HG03571 (cell line): ENCODE measurements around the gene KCNK5.

Source experiments
- ATAC-seq: cut with Tn5 transposase; IDR thresholded peaks from one replicate; pipeline ENCODE4 v1.9.1; 2021; ENCODE audit not compliant: unreplicated experiment

Gene KCNK5

DNA sequence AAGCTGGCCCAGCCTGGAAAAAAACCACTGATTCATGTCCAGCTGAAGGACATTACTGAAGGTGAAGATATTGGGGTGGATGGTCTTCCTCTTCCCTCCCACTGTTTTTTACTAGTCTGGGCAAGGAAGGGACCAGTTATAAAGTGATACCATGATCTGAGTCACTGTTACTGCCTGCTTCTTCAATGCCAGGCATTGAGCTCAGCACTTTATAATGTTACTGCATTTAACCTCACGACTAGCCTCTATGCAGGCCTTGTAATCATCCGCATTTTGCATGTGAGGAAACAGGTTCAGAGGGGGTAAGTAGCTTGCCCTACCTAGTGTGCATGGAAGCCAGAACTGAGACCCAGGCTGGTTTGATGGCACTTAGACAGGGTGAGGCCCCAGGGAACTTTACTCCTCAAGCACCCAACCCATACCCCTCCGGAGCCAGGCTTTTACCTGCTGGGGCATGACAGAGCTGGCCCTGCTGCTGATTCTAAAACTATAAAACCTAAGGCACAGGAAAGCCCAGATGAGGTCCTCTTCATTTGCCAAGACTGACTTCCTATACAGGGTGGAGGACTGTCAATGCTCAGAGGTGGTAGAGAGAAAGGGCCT is 11.0 kb upstream of the KCNK5 start:
- no peak for ATAC-seq

GRCh38 chr6:39239527-39240154 is 10.4 kb upstream of the KCNK5 start:
- ATAC-seq, result no peak

DNA sequence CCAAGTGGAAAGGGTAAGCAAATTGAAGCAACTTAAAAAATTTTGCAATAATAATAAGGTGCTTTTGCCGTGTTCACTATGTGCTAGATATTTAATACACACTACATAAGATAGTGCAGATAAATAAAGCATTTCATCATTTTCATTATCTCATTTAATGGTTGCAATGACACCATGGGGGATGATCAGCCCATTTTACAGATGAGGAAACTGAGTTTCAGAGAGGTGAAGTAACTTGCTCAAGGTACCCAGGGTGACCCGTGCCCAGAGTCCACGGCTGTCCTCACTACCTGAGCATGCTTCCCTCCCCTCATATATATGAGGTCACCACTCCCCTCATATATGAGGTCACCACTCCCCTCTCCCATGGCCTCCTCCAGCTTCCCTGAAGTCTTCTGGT is 7.5 kb upstream of the KCNK5 start:
- no peak for ATAC-seq

DNA sequence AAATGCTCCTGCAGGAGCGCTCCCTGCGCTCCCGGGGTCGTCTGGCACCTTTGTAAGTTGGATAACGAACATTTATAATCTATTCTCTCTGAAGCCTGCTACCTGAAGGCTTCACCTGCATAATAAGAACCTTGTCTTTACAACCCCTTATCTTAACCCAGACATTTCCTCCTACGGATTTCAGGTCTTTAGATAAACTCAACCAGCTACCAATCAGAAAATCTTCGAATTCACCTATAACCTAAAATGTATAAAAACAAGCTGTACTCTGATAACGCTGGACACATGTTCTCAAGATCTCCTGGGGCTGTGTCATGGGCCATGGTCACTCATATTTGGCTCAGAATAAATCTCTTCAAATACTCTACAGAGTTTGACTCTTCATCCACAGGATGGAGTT is 4.1 kb upstream of the KCNK5 start:
- ATAC-seq, result no peak

- ATAC-seq, result no peak
Measured at GRCh38 chr6:39231521-39232243, 2.4 kb upstream of the KCNK5 start.

DNA sequence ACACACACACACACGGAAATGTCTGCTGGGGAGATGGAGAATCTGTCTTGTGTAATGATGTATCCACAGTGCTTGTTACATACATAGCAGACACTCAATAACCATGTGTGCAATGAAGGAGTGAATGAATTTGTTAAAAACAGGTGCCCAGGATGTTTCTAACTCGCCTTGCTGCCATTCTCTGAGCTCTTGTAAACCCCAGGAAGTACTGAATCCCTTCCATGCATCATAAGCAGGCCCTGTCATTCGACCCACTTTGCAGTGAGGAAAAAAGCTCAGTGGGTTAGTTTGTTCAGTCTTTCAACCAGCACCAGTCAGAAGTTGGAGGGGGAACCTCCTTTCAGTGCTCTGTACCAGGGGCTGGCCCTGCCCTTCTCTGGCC is 1.4 kb upstream of the KCNK5 start:
- ATAC-seq, result no peak

- ATAC-seq, result no peak
Measured at GRCh38 chr6:39228111-39228971, 934 bp downstream of the KCNK5 start.

GRCh38 chr6:39227476-39227875 is 1.8 kb downstream of the KCNK5 start:
- no peak for ATAC-seq

DNA sequence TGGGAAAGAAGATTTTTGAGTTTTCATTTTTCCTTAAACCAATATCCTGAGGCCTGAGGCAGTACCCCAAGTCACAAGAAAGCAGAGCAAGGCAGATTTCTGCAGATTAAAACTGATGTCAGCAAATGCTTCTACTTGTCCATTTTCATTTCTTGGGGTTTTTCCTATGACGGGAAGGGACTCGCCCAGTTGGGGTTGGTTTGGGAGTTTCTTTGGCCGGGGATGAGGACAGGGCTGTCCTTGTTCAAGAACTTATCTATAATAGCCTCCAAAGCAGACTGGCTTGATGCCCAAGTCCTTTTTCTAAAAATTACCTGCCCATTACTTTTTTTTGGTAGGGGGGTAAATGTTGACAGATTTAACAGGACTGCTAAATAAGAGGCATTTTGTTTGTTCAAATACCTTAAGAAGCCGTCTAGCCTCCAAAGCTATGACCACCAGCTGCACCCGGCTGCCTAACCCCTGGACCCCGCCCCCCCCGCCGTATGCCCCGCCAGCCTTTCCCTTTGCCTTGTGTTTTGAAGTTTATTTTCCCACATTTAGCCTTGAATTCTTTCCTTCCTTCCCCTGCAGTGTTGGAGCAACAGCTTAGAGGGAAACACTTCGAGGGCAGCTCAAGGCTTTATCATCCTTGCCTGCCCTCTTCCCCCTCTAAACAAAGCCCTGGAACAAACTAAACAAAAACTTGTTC is 2.5 kb downstream of the KCNK5 start:
- ATAC-seq, result no peak

- ATAC-seq, result no peak
Measured at GRCh38 chr6:39225946-39226437, 3.3 kb downstream of the KCNK5 start.

DNA sequence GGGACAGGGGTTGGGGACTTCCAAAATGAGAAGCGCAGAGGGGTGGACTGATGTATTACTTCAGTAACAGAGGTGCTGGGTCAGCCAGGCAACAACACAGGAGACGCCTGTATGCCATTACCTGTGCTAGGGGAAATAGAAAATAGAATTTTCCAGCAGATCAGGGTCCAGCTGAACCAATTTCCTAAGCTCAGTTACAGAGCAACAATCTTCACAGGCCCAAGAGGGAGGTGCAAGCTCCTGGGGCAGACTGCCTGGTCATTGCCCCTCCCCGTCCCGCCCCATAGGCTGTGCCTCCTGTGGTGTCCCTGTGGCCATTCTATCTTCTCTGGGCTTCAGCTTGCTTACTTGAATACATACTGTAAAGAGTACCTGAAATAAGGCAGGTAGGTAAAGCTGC is 3.7 kb downstream of the KCNK5 start:
- no peak for ATAC-seq

GRCh38 chr6:39224523-39225182 is 4.6 kb downstream of the KCNK5 start:
- ATAC-seq, result no peak

GRCh38 chr6:39224011-39224410 is 5.3 kb downstream of the KCNK5 start:
- ATAC-seq, result no peak

DNA sequence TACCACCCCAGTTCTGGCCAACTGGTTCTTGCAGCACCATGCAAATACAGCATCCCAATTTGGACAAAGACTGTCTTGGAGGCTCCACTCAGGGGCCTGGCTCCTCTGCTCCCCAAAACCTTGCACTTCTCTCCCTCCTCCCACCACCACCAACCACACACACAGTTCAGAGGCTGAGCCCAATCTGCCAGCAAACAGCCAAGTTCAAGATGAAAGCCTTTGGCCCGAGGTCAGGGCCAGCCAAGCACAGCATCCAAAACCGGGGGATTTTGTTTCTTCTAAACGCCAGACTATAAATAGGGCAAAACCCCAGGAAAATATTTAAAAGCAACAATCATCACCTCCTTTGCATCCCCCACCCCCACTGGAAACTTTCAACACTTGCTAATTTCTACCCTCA is 5.7 kb downstream of the KCNK5 start:
- ATAC-seq, result no peak

GRCh38 chr6:39223061-39223460 is 6.2 kb downstream of the KCNK5 start:
- no peak for ATAC-seq

DNA sequence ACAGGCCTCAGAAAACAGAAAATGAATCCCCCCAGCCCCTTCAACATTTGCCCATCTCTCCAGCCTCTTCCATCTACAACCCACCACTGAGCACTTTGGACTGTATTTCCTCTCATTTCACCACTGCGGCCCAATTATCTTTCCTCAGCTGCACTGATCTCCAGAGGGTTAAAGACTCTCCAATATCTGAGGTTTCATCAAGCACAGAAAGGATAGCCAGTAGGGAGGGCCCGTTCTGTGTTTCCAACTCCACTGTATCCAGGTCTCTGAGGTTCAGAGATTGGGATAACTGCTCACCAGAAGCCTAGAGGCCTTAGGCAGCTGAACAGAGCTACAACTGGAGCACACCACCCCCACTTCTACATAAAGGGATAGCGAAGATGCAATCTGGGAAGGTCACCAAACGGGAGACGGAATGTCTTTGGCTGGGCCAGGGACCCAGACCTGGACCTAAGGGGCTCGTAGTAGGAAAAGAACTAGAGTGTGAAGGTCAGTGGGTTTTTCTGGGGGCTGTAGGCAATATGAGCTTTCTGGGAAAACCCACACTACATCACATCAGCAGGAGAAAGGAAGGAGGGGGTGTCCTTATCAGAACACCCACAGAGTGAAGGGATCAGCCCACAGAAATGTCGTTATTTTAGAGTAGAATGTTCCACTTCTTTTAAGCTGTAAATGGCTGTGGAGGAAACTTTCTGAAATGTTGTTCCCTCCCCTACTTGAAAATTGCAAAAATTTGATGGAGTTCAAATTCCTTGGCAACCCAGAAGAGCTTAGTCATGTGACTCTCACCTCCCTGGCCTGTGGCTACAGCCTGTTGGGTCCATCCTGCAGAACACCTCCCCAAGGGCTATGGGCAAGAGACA is 7.3 kb downstream of the KCNK5 start:
- no peak for ATAC-seq

DNA sequence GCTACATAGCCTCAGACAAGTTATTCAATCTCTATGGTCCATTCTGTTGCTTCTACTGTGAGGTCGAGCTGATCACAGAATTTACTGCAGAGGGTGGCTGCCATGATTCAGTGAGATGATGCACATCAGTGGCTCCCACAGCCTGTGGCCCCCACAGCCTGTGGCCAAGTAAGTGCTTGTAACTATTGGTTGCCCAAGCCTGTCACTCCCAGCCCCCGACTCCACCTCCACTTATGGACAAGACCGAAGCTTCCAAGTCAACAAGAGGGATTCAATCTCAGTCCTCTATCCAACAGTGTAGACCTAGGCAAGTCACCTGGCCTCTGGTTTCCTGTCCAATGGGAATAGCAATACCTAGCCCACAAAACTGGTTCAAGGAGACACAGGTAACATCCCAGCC is 8.2 kb downstream of the KCNK5 start:
- ATAC-seq, result no peak

GRCh38 chr6:39218868-39219567 is 10.3 kb downstream of the KCNK5 start:
- ATAC-seq, result no peak
